Activated CD4-positive, alpha-beta T cell treated with anti-CD3 and anti-CD28 coated beads for 1 hour (primary cell): ENCODE measurements around the gene SLC9C1.

ENCODE experiments used
- DNase-seq: peaks from one replicate; pipeline ENCODE4 v3.0.0-alpha.2; 2020

The SLC9C1 gene

GRCh38 chr3:112293368-112294321 lies at the start of gene SLC9C1:
Gene SLC9C1, minus strand, starts transcription at chr3:112294216. Its CDS starts 7,425 bp downstream, at chr3:112286791.
- DNase-seq: no peak

- no peak for DNase-seq
Measured at GRCh38 chr3:112341386-112341785, 47.4 kb upstream of the SLC9C1 start.

GRCh38 chr3:112339609-112340008 lies 45.6 kb upstream of the SLC9C1 start:
- DNase-seq: no peak

GRCh38 chr3:112339134-112339533 lies 45.1 kb upstream of the SLC9C1 start:
- DNase-seq: no peak

- no peak for DNase-seq
Measured at GRCh38 chr3:112338727-112339056, 44.7 kb upstream of the SLC9C1 start.

DNA sequence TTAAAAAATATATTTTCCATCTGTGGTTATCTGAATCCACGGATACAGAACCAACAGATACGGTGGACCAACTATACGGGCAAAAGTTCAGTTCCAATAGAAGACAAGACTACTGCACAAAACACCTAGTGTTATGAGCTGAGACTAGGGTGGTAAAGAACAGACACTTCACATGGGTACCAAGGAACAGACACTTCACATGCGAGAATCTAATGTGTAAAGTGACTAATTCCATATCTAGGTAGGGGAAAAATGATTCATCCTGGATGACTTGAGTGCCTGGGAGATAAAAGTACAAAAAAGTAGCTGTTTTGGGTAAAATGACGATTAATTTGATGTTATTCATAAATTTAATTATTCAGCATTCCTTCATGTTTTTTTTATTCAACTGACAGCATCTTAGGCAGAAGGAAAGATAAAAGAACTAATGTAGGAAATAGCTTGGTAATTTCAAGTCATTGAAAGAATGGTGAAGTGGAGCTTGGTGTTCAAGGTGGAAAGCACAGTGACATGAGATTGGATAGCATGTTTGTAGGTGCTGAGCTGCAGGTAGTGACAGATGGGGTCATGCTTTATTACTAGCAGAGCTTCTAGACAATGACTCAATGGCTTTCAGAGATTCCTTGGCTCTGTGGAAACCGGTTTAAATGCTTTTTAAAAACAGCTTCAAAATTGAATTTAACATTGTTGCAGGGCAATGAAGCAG lies 44.2 kb upstream of the SLC9C1 start:
- no peak for DNase-seq

DNA sequence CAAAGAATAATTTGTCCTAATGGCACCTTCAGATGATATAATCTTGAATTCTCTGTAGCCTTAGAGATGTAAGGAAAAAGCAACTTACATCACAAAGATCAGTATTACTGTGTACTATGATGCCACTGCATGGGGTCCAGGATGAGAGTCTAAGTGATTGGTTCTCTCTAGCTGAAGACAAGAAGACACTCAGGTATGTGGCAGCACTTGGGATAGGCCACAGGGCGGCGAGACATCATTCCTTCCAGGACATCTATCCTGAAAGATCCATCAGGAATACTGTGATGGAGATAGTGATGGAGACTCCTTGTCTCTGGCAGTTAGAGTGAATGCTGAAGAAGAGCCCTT lies 41.4 kb upstream of the SLC9C1 start:
- no peak for DNase-seq

- DNase-seq: no peak
Measured at GRCh38 chr3:112334691-112335433, 40.8 kb upstream of the SLC9C1 start.

DNA sequence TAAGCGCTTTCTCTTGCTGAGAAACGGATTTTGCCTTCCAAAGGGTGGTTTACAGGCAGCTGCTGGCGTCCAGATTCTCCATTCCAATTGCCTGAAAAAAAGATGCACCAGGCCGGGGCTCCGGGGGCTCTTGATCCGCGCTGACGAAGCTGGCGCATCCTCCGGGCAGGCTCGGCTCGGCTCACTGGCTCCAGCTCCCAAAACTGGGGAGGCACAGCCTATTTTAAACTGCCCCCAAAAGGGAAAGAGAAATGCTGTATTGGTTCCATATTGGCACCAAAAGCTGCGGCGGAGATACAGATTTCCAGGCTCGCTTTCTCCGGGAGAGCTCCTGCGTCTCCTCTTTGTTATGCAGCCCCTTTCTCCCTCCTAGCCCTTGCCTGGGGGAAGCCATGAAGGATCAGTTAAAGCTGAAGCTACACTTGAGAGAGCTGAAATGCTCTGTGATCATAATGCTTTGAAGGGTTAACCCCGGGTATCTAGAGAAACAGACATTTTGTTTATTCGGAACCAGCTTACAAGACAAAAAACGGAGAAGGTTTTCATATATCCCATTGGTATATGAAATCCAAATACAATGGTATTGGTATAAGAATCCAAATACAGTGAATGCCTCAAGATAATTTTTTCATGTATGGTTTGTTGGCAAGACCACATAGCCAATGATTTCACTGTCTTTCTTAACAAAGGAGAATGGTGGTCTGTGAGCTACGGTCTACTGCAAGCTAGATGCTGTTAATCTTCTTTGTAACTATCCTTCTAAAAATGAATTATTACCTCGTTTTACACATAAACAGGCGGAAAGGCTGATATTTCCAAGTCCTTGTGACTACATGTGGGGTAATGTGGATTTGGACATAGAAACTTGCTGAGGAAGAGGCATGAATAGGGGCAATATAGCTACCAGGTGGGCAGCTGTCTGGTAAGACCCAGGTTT lies 39.6 kb upstream of the SLC9C1 start:
- no peak for DNase-seq

- DNase-seq: peak; percentile 24
Measured at GRCh38 chr3:112333002-112333380, 39.0 kb upstream of the SLC9C1 start, which contains the start of gene CD200. Gene CD200, plus strand, starts transcription at chr3:112333156. Its CDS starts 57 bp downstream, at chr3:112333213.

DNA sequence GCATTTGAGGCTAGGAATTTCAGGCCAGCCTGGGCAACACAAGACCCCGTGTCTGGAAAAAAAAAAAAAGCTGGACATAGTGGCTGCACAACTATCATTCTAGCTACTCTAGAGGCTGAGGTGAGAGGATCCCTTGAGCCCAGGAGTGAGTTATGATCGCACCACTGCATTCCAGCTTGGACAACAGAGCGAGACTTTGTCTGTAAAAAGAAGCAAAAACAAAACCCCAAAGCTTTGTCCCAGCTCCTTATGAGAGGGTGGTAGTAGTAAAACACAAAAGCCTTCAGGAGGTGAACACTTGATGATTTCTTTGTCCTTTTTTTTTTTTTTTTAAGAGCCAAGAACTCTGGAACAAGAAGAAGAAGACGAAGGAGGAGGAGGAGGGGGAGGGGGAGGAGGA lies 37.8 kb upstream of the SLC9C1 start:
- DNase-seq: no peak

- DNase-seq: no peak
Measured at GRCh38 chr3:112327371-112327951, 33.4 kb upstream of the SLC9C1 start.

GRCh38 chr3:112321867-112322652 lies 28.0 kb upstream of the SLC9C1 start:
- DNase-seq: no peak

- no peak for DNase-seq
Measured at GRCh38 chr3:112320691-112321090, 26.7 kb upstream of the SLC9C1 start.

DNA sequence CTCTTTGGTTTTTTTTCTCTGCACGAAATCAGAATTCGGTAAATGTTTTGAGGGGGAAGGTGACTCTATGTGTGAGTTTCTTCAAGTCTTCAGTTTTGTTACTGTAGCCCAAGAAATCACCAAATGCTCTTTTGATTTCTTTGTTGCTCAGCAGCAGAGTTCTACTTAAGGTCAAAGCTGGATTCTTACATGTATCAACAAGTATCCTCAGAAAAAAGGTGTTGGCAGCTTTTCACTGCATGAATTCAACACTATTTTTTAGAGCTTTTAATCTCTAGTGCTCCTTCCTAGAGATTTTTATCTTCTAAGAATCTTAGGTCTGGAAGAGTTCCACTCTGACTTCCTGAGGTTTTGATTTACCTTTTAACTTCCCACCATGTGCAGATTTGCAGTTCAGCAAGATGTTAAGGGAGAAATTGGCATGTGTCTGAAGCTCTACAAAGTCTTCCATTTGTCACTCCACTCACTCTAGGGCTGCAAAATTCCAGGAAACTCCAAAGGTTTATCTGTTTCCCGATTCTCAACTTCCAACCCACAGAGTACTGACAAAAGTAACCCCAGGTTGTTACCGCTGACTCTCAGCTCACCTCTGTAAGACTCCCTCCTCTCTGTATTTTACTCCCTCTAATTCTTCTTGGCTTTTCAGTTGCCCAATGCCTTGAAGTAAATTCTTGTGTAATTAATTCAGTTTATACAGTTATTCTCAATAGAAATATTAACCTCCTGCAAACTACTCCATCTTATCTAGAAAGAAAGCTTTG lies 25.7 kb upstream of the SLC9C1 start:
- no peak for DNase-seq

DNA sequence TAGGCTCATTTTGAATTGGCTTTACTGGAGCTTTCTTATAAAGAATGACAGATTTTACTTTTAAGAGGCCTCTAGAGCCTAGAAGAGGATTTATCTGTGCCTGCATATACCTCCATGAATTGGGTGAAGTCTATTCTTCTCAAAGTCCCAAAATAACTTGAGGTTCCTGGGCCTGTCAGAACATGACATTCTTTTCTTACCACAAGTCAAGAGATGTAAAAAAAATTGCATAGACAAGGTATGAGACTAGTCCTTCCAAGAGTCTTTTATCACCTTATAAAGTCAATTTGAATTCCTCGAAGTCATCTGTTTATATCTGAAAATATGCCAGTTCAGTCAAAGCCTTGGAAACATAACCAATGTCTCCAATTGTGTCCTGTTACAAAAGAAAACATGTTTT lies 21.8 kb upstream of the SLC9C1 start:
- no peak for DNase-seq

GRCh38 chr3:112314649-112315048 lies 20.6 kb upstream of the SLC9C1 start:
- no peak for DNase-seq

DNA sequence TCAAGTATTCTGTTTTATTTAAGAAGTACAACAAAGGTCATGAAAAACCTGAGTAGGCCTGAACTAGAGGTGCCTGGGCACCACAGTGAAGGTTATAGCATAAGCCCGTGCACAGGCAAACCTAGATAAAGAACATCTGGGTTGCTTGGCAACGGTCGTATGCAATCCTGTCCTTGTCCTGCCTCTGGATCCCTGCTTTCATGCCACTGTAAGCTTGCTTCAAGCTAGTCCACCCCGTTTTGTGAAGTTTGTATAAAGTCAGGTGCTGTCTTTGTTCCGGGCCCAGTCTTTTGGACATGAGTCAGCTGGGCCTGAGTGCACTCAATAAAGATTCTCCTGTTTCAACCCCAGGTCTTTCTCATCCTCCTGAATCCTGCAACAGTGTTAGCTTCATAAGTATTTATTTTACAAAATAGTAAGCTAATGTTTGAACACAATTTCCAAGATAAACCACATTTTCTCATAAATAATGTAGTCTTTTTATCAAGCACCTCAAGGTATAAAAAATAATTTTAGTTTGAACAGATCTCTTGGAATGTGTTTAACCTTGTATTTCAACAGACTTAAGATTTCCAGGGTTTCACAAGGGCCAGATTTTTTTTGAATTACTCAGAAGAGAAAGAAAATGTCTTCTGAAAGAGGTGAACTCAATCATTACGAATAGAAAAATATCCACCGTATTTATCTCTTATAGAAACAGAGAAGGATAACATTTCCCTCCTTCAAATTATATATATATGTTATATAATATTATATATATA lies 14.3 kb upstream of the SLC9C1 start:
- no peak for DNase-seq

DNA sequence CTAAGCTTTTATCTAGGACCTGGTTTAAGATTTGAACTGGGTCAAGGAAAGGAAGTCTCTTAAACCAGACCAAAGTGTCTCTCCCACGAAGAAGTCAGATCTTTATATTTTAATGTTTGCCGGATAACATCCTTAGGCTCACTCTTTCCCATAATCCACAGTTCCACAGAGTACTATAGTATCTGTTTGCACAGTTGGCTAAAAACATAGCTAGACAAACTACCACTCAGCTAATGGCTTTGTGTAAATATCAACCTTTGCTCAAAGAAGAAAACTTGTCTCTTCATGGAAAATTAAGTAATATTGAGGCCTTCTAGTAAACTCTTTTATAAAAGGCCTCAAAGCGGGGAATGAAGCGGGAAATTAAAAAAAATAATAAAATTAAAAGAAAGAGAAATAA lies 13.5 kb upstream of the SLC9C1 start:
- no peak for DNase-seq

DNA sequence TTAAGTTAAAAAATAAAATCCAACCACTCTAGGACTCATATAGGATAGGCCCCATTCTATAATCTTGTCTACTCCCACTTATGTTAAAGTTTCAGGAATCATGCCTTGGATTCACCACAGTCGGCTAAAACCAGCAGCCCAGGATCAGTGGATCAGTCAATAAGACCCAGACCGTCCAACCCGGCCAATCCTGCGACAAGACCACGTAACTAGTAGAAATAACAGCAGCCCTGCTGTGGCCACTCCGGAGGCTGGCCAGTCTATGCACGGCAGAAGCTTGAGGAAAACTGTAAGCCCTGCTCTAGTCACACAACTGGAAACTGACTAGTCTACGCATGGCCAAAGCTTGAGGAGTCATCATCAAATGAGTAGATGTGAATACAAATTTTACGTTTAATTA lies 12.8 kb upstream of the SLC9C1 start:
- DNase-seq: no peak
